AG09309 (cell line): ENCODE data around the gene PRPS1L1.

Experiments used
- DNase-seq: peaks from one replicate; pipeline ENCODE4 v3.0.0-alpha.2; 2010; ENCODE audit warnings: low read depth
- H3K4me3 ChIP-seq: 2 replicates; pipeline ENCODE4 v1.5.1; 2011; ENCODE audit warnings: mild to moderate bottlenecking, low read depth, low read length, moderate library complexity; ENCODE audit not compliant: control insufficient read depth
- CTCF ChIP-seq: IDR thresholded peaks from 2 replicates; pipeline ENCODE4 v1.5.1; 2011; ENCODE audit warnings: mild to moderate bottlenecking, low read depth, low read length, inconsistent platforms; ENCODE audit not compliant: insufficient read depth, control insufficient read depth; ENCODE audit errors: missing control alignments

PRPS1L1 gene

GRCh38 chr7:17976952-17977351, 50.7 kb downstream of the PRPS1L1 start:
- H3K4me3 ChIP-seq = no peak overlapping the region
- DNase-seq = no peak
- no peak for TF ChIP-seq CTCF
